Liver (tissue), 9 donors: Measurements from ENCODE around the gene KNTC1. TPM values are rescaled to one million over a fixed set of nuclear protein-coding genes. Genes with fewer than 3 reads are reported as not detected.
A peak's percentile ranks its signal among the peaks of the same experiment; 100 is the strongest.
"Not testable (repeated sequence)": the region's sequence is repeated elsewhere in the genome, so short reads cannot be mapped to it uniquely, and the experiment has no call there.

ENCODE experiments used
- DNase-seq: peaks from one replicate; pipeline ENCODE4 v3.0.0-alpha.2; 2017; ENCODE audit warnings: low spot score
- H3K27ac ChIP-seq, 2 donors: one replicate each; pipeline ENCODE4 v1.7.0; 2013; ENCODE audit warnings: inconsistent platforms in 2 of 2, low read length in 2 of 2, control low read depth in 1 of 2, low read depth in 1 of 2, mild to moderate bottlenecking in 1 of 2
- H3K27me3 ChIP-seq, 4 donors: one replicate each; pipeline versions ENCODE4 v1.6.1 to v1.7.0; 2013; ENCODE audit warnings: low read length in 3 of 4, inconsistent platforms in 1 of 4, mild to moderate bottlenecking in 1 of 4, moderate library complexity in 1 of 4; ENCODE audit not compliant: control insufficient read depth in 4 of 4, insufficient read depth in 4 of 4
- H3K36me3 ChIP-seq, 4 donors: one replicate each; pipeline versions ENCODE4 v1.6.1 to v1.7.0; 2013; ENCODE audit warnings: low read length in 3 of 4, mild to moderate bottlenecking in 3 of 4, low read depth in 1 of 4, moderate library complexity in 1 of 4; ENCODE audit not compliant: control insufficient read depth in 4 of 4, insufficient read depth in 3 of 4
- H3K4me1 ChIP-seq, 4 donors: one replicate each; pipeline versions ENCODE4 v1.6.1 to v1.7.0; 2013; ENCODE audit warnings: low read length in 3 of 4, mild to moderate bottlenecking in 3 of 4, moderate library complexity in 1 of 4; ENCODE audit not compliant: control insufficient read depth in 4 of 4, insufficient read depth in 4 of 4
- H3K4me3 ChIP-seq, 3 donors: one replicate each; pipeline versions ENCODE4 v1.6.1 to v1.7.0; 2013; ENCODE audit warnings: low read length in 3 of 3, control low read depth in 1 of 3, low read depth in 1 of 3, mild to moderate bottlenecking in 1 of 3
- H3K9ac ChIP-seq, 2 donors: one replicate each; pipeline ENCODE4 v1.7.0; 2013; ENCODE audit warnings: low read length in 2 of 2, mild to moderate bottlenecking in 2 of 2, moderate library complexity in 2 of 2, control low read depth in 1 of 2, low read depth in 1 of 2
- H3K9me3 ChIP-seq, 4 donors: one replicate each; pipeline versions ENCODE4 v1.6.1 to v1.7.0; 2013; ENCODE audit warnings: low read length in 3 of 4; ENCODE audit not compliant: control insufficient read depth in 4 of 4
- EGR1 ChIP-seq, 2 donors: IDR thresholded peaks; 2 replicates each; pipeline ENCODE4 v1.6.1; 2016 to 2018; ENCODE audit warnings: antibody characterized with exemption in 2 of 2, low read depth in 2 of 2
- FOXA1 ChIP-seq: IDR thresholded peaks from 2 replicates; pipeline ENCODE4 v1.6.1; 2016; ENCODE audit warnings: antibody characterized with exemption
- FOXA2 ChIP-seq: IDR thresholded peaks from 2 replicates; pipeline ENCODE4 v1.6.1; 2016; ENCODE audit warnings: antibody characterized with exemption
- GABPA ChIP-seq, 2 donors: IDR thresholded peaks in 1 of 2; conservative IDR thresholded peaks in 1 of 2; 2 replicates each; pipeline ENCODE4 v1.6.1; 2016; ENCODE audit warnings: antibody characterized with exemption in 2 of 2, mild to moderate bottlenecking in 1 of 2, moderate library complexity in 1 of 2
- HNF4A ChIP-seq, 2 donors: conservative IDR thresholded peaks; 2 replicates each; pipeline ENCODE4 v1.6.1; 2016; ENCODE audit warnings: antibody characterized with exemption in 2 of 2, mild to moderate bottlenecking in 2 of 2
- HNF4G ChIP-seq: IDR thresholded peaks from 2 replicates; pipeline ENCODE4 v1.6.1; 2016; ENCODE audit warnings: antibody characterized with exemption
- JUND ChIP-seq, 2 donors: IDR thresholded peaks; 2 replicates each; pipeline ENCODE4 v1.6.1; 2016; ENCODE audit warnings: antibody characterized with exemption in 2 of 2
- NR2F2 ChIP-seq: IDR thresholded peaks from 2 replicates; pipeline ENCODE4 v1.6.1; 2016; ENCODE audit warnings: antibody characterized with exemption
- RAD21 ChIP-seq, 2 donors: IDR thresholded peaks; 2 replicates each; pipeline ENCODE4 v1.6.1; 2016; ENCODE audit warnings: antibody characterized with exemption in 2 of 2, mild to moderate bottlenecking in 2 of 2
- RXRA ChIP-seq, 2 donors: IDR thresholded peaks; 2 replicates each; pipeline ENCODE4 v1.6.1; 2017 to 2018; ENCODE audit warnings: antibody characterized with exemption in 2 of 2, mild to moderate bottlenecking in 1 of 2
- SP1 ChIP-seq: IDR thresholded peaks from 2 replicates; pipeline ENCODE4 v1.6.1; 2018; ENCODE audit warnings: antibody characterized with exemption, mild to moderate bottlenecking
- TAF1 ChIP-seq: conservative IDR thresholded peaks from 2 replicates; pipeline ENCODE4 v1.6.1; 2016; ENCODE audit warnings: antibody characterized with exemption, mild to moderate bottlenecking
- YY1 ChIP-seq: IDR thresholded peaks from 2 replicates; pipeline ENCODE4 v1.6.1; 2016; ENCODE audit warnings: antibody characterized with exemption, mild to moderate bottlenecking
- WGBS: extraction: QIAGEN DNeasy Blood & Tissue Kit; methylation state at CpG from one replicate; pipeline ENCODE4 v1.1.7; 2013; 5-methylcytosine and 5-hydroxymethylcytosine counted together
- polyA plus RNA-seq, 2 donors: library from polyadenylated mRNA; stranded (reverse) in 1 of 2; unstranded in 1 of 2; fragments of 200-250 nt in 1 of 2; fragments of >200 nt in 1 of 2; fragmentation: Nextera tagmentation in 1 of 2; extraction: Ambion mirVana in 1 of 2; gene quantifications; one replicate each; pipeline versions ENCODE4 v1.2.1 to v1.2.3, GENCODE V29; 2013 to 2015
- total RNA-seq, 2 donors: library from RNA; depleted of rRNA; stranded (reverse); fragments of >200 nt; gene quantifications; one replicate each; pipeline ENCODE4 v1.2.3, GENCODE V29; 2014
- TF ChIP-seq, protein P1 (sequence below): IDR thresholded peaks from 2 replicates; pipeline ENCODE4 v1.6.1; 2016; ENCODE audit warnings: antibody characterized with exemption, mild to moderate bottlenecking
- TF ChIP-seq, protein P2 (sequence below): IDR thresholded peaks from 2 replicates; pipeline ENCODE4 v1.6.1; 2016; ENCODE audit warnings: antibody characterized with exemption
- TF ChIP-seq, protein P3 (sequence below): IDR thresholded peaks from 2 replicates; pipeline ENCODE4 v1.6.1; 2016; ENCODE audit warnings: antibody characterized with exemption
- TF ChIP-seq, protein P4 (sequence below): fragments of 150-350 bp; IDR thresholded peaks from 2 replicates; pipeline ENCODE4 v1.5.1; 2017; ENCODE audit warnings: improper control_type of control experiment, low read depth, low read length; ENCODE audit not compliant: missing input control
- TF ChIP-seq, protein P5 (sequence below): IDR thresholded peaks from 2 replicates; pipeline ENCODE4 v1.6.1; 2016; ENCODE audit warnings: antibody characterized with exemption
- donor health status: healthy.
- donor health status: healthy.
- donor health status: healthy.
- donor health status: healthy.
- donor health status: healthy.

The KNTC1 gene
- total and polyA plus RNA-seq, 4 donors = 1.3 to 34.7 (median 4.0) TPM

DNA sequence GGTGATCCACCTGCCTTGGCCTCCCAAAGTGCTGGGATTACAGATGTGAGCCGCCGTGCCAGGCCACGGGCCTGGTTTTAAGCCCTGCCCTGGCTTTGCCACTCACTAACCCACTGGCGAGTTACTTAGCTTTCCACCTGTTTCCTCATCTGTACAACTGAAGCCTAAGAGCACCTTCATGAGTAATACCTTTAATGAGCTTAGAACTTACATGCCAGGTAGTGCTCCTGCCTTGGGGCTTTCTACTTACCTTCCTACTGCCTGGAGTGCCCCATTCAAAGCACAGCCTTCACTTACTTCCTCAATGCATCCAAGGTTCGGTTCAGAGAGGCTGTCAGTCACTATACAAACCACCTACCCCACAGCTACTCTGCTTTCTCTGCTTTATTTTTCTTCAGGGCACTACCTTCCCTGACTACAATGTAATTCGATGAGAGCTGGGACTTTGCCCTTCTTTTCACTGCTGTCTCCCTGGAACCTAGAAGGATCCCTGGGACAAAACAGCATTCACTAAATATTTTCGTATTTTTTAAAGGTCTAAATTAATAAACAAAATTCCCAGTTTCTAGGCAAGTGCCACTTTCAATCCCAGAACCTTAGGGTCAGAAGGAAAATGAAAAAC is 40.1 kb upstream of the KNTC1 start:
- H3K27ac ChIP-seq = peak overlapping the region in 1 of 2 donors; percentile 11
- no peak overlapping the region for H3K4me3 ChIP-seq
- H3K4me1 ChIP-seq = peaks cover 6 to 39% (median 29%) of the 10 kb centered on the region in 4 donors
- H3K9me3 ChIP-seq = no peaks in the 10 kb centered on the region
- no peak for TF ChIP-seq RXRA (IDR thresholded peaks at IDR 0.05)
- no peak for TF ChIP-seq NR2F2
- TF ChIP-seq SP1 = no peak
- peak; percentile 29 to 44 for TF ChIP-seq HNF4A (conservative IDR thresholded peaks at IDR 0.05)
- 74% methylated on average over 7 of the region's 7 CpGs for WGBS
- DNase-seq = no peak
- H3K36me3 ChIP-seq = peaks cover 10 to 31% (median 23%) of the 10 kb centered on the region in 4 donors
- no peak overlapping the region for H3K9ac ChIP-seq
- H3K27me3 ChIP-seq = no peaks in the 10 kb centered on the region

DNA sequence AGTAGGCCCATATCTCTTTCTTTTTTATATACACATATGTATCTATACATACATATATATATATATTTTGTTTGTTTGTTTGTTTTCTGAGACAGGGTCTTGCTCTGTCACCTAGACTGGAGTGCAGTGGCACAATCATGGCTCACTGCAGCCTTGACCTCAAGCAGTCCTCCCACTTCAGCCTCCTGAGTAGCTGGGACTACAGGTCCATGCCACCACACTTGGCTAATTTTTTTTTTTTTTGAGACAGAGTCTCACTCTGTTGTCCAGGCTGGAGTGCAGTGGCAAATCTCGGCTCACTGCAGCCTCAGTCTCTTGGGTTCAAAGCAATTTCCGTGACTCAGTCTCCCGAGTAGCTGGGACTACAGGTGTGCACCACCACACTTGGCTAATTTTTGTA is 39.2 kb upstream of the KNTC1 start:
- H3K36me3 ChIP-seq = peaks cover 10 to 36% (median 26%) of the 10 kb centered on the region in 4 donors
- H3K4me3 ChIP-seq, H3K9me3 ChIP-seq, H3K27me3 ChIP-seq, DNase-seq, H3K9ac ChIP-seq: not testable (repeated sequence)
- WGBS = 97% methylated on average over 3 of the region's 3 CpGs
- H3K4me1 ChIP-seq = peaks cover 6 to 39% (median 29%) of the 10 kb centered on the region in 4 donors
- H3K27ac ChIP-seq = peak overlapping the region in 1 of 2 donors; percentile 11

DNA sequence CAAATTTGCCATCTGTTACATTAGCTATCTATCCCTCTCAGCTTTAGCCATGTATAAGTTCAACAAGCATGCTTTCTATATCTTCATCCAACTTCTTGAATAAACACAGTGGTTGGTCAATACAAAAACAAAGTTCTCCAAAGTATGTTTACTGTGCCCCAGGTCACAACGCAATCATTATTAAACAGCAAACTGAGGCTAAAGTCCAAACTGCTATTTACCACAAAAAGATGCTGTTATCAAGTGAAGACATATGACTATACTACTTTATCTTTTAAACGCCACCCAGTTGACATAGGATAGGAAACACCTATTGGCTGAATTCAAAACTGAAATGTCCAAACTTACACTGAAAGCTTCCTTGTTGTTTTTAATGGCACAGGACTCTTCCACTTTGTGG is 38.0 kb upstream of the KNTC1 start:
- peaks cover 6 to 39% (median 29%) of the 10 kb centered on the region in 4 donors for H3K4me1 ChIP-seq
- DNase-seq = no peak
- peak overlapping the region; percentile 35 to 62 for H3K27ac ChIP-seq
- TF ChIP-seq, protein P1, sequence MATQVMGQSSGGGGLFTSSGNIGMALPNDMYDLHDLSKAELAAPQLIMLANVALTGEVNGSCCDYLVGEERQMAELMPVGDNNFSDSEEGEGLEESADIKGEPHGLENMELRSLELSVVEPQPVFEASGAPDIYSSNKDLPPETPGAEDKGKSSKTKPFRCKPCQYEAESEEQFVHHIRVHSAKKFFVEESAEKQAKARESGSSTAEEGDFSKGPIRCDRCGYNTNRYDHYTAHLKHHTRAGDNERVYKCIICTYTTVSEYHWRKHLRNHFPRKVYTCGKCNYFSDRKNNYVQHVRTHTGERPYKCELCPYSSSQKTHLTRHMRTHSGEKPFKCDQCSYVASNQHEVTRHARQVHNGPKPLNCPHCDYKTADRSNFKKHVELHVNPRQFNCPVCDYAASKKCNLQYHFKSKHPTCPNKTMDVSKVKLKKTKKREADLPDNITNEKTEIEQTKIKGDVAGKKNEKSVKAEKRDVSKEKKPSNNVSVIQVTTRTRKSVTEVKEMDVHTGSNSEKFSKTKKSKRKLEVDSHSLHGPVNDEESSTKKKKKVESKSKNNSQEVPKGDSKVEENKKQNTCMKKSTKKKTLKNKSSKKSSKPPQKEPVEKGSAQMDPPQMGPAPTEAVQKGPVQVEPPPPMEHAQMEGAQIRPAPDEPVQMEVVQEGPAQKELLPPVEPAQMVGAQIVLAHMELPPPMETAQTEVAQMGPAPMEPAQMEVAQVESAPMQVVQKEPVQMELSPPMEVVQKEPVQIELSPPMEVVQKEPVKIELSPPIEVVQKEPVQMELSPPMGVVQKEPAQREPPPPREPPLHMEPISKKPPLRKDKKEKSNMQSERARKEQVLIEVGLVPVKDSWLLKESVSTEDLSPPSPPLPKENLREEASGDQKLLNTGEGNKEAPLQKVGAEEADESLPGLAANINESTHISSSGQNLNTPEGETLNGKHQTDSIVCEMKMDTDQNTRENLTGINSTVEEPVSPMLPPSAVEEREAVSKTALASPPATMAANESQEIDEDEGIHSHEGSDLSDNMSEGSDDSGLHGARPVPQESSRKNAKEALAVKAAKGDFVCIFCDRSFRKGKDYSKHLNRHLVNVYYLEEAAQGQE = peak; percentile 85
- peak; percentile 97 to 99 for TF ChIP-seq HNF4A (conservative IDR thresholded peaks at IDR 0.05)
- TF ChIP-seq RXRA (IDR thresholded peaks at IDR 0.05) = peak; percentile 84 to 89
- peak; percentile 59 for TF ChIP-seq YY1
- TF ChIP-seq, protein P2, sequence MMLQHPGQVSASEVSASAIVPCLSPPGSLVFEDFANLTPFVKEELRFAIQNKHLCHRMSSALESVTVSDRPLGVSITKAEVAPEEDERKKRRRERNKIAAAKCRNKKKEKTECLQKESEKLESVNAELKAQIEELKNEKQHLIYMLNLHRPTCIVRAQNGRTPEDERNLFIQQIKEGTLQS = peak; percentile 57
- TF ChIP-seq, protein P3, sequence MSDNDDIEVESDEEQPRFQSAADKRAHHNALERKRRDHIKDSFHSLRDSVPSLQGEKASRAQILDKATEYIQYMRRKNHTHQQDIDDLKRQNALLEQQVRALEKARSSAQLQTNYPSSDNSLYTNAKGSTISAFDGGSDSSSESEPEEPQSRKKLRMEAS = peak; percentile 75
- TF ChIP-seq SP1 = peak; percentile 83
- peak in 1 of 2 donors; percentile 37 for TF ChIP-seq GABPA (IDR thresholded peaks at IDR 0.05 in 1 of 2, conservative IDR thresholded peaks at IDR 0.05 in 1 of 2)
- peak; percentile 30 to 32 for TF ChIP-seq RAD21 (IDR thresholded peaks at IDR 0.05)
- TF ChIP-seq FOXA1 = peak; percentile 91
- TF ChIP-seq TAF1 = no peak
- peak; percentile 96 for TF ChIP-seq FOXA2
- TF ChIP-seq, protein P4, sequence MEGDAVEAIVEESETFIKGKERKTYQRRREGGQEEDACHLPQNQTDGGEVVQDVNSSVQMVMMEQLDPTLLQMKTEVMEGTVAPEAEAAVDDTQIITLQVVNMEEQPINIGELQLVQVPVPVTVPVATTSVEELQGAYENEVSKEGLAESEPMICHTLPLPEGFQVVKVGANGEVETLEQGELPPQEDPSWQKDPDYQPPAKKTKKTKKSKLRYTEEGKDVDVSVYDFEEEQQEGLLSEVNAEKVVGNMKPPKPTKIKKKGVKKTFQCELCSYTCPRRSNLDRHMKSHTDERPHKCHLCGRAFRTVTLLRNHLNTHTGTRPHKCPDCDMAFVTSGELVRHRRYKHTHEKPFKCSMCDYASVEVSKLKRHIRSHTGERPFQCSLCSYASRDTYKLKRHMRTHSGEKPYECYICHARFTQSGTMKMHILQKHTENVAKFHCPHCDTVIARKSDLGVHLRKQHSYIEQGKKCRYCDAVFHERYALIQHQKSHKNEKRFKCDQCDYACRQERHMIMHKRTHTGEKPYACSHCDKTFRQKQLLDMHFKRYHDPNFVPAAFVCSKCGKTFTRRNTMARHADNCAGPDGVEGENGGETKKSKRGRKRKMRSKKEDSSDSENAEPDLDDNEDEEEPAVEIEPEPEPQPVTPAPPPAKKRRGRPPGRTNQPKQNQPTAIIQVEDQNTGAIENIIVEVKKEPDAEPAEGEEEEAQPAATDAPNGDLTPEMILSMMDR = no peak
- peak; percentile 27 for TF ChIP-seq NR2F2
- TF ChIP-seq EGR1 (IDR thresholded peaks at IDR 0.05; ENCODE audit: low read depth in 2 of 2) = no peak
- TF ChIP-seq, protein P5, sequence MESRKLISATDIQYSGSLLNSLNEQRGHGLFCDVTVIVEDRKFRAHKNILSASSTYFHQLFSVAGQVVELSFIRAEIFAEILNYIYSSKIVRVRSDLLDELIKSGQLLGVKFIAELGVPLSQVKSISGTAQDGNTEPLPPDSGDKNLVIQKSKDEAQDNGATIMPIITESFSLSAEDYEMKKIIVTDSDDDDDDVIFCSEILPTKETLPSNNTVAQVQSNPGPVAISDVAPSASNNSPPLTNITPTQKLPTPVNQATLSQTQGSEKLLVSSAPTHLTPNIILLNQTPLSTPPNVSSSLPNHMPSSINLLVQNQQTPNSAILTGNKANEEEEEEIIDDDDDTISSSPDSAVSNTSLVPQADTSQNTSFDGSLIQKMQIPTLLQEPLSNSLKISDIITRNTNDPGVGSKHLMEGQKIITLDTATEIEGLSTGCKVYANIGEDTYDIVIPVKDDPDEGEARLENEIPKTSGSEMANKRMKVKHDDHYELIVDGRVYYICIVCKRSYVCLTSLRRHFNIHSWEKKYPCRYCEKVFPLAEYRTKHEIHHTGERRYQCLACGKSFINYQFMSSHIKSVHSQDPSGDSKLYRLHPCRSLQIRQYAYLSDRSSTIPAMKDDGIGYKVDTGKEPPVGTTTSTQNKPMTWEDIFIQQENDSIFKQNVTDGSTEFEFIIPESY = peak; percentile 81
- TF ChIP-seq JUND (IDR thresholded peaks at IDR 0.05) = peak; percentile 89 to 91
- TF ChIP-seq HNF4G = peak; percentile 94
- no peak overlapping the region for H3K4me3 ChIP-seq
- no peak overlapping the region for H3K9ac ChIP-seq
- peaks cover 9 to 30% (median 22%) of the 10 kb centered on the region in 4 donors for H3K36me3 ChIP-seq
- 38% methylated on average over 2 of the region's 2 CpGs for WGBS
- no peaks in the 10 kb centered on the region for H3K27me3 ChIP-seq
- no peaks in the 10 kb centered on the region for H3K9me3 ChIP-seq
